IMR-90 (cell line): ENCODE data around the gene BMP5. TPM values are rescaled to one million over a fixed set of nuclear protein-coding genes. Genes with fewer than 3 reads are reported as not detected.
"Not testable (repeated sequence)": the region's sequence is repeated elsewhere in the genome, so short reads cannot be mapped to it uniquely, and the experiment has no call there.

Experiments
- ATAC-seq: fragments of 200-7000 bp; cut with Tn5 transposase; 2 replicates; pipeline ENCODE4 v1.9.1; 2020; ENCODE audit warnings: low read depth, mild to moderate bottlenecking, moderate library complexity
- BruUV-seq: library from RNA; stranded (reverse); fragments of 400-500 nt; replicated peaks from 2 replicates; lab custom pipeline; 2021; lab: Mats Ljungman, UMichigan
- CTCF ChIA-PET: fragments of 300-600 bp; formaldehyde crosslinking; extraction: SDS; loops from one replicate; lab custom pipeline; 2021; ENCODE audit warnings: antibody characterized with exemption; lab: Yijun Ruan, JAX
- POLR2A ChIA-PET: fragments of 300-600 bp; sonication (Branson Sonifier 250); formaldehyde crosslinking; loops from one replicate; lab custom pipeline; 2022; ENCODE audit warnings: antibody characterized with exemption; ENCODE audit not compliant: unreplicated experiment; lab: Charles Lee
- DNase-seq: peaks from one replicate; pipeline ENCODE4 v3.0.0; 2013
- H2AFZ ChIP-seq: replicated peaks from 2 replicates; pipeline ENCODE3; 2013; ENCODE audit warnings: low read length, mild to moderate bottlenecking; ENCODE audit not compliant: poor library complexity
- H2AK5ac ChIP-seq: 2 replicates; pipeline ENCODE4 v1.6.1; 2013; ENCODE audit warnings: low read depth, low read length, inconsistent platforms
- H2AK9ac ChIP-seq: replicated peaks from 2 replicates; pipeline ENCODE3; 2013; ENCODE audit warnings: mild to moderate bottlenecking, low read depth, low read length, moderate library complexity; ENCODE audit not compliant: poor library complexity
- H2BK120ac ChIP-seq: 2 replicates; pipeline ENCODE4 v1.6.1; 2013; ENCODE audit warnings: low read depth, low read length, inconsistent platforms
- H2BK15ac ChIP-seq: 3 replicates; pipeline ENCODE4 v1.6.1; 2013; ENCODE audit warnings: low read depth, low read length, inconsistent platforms
- H2BK20ac ChIP-seq: 2 replicates; pipeline ENCODE4 v1.6.1; 2013; ENCODE audit warnings: low read depth, mild to moderate bottlenecking, inconsistent platforms, low read length, moderate library complexity
- H2BK5ac ChIP-seq: 2 replicates; pipeline ENCODE4 v1.6.1; 2013; ENCODE audit warnings: mild to moderate bottlenecking, low read depth, low read length, inconsistent platforms; ENCODE audit not compliant: poor library complexity, severe bottlenecking
- H3K14ac ChIP-seq: replicated peaks from 2 replicates; pipeline ENCODE4 v1.6.1; 2013; ENCODE audit warnings: low read depth, low read length, inconsistent platforms
- H3K18ac ChIP-seq: 2 replicates; pipeline ENCODE4 v1.6.1; 2013; ENCODE audit warnings: low read depth, low read length, control low read depth
- H3K23ac ChIP-seq: 2 replicates; pipeline ENCODE4 v1.6.1; 2013; ENCODE audit warnings: low read depth, low read length, inconsistent platforms
- H3K27ac ChIP-seq: 2 replicates; pipeline ENCODE4 v1.5.1; 2013; ENCODE audit warnings: mild to moderate bottlenecking, control low read depth, low read length; ENCODE audit not compliant: insufficient read depth
- H3K27me3 ChIP-seq: 2 replicates; pipeline ENCODE4 v1.6.1; 2013; ENCODE audit warnings: low read length; ENCODE audit not compliant: control insufficient read depth, insufficient read depth
- H3K36me3 ChIP-seq: 2 replicates; pipeline ENCODE4 v1.6.1; 2013; ENCODE audit warnings: low read length, mixed read lengths; ENCODE audit not compliant: control insufficient read depth, insufficient read depth
- H3K4ac ChIP-seq: 2 replicates; pipeline ENCODE4 v1.6.1; 2013; ENCODE audit warnings: low read depth, low read length, inconsistent platforms
- H3K4me1 ChIP-seq: 2 replicates; pipeline ENCODE4 v1.6.1; 2013; ENCODE audit warnings: low read length, mixed read lengths; ENCODE audit not compliant: control insufficient read depth, insufficient read depth
- H3K4me2 ChIP-seq: 2 replicates; pipeline ENCODE4 v1.6.1; 2013; ENCODE audit warnings: low read depth, mild to moderate bottlenecking, control low read depth, low read length, moderate library complexity
- H3K4me3 ChIP-seq: 2 replicates; pipeline ENCODE4 v1.5.1; 2013; ENCODE audit warnings: low read depth, mild to moderate bottlenecking, control low read depth, low read length, moderate library complexity; ENCODE audit not compliant: insufficient read depth
- H3K56ac ChIP-seq: 2 replicates; pipeline ENCODE4 v1.6.1; 2013; ENCODE audit warnings: low read length, inconsistent platforms; ENCODE audit not compliant: insufficient read depth; ENCODE audit errors: extremely low read depth
- H3K79me1 ChIP-seq, 2 experiments: 2 replicates each; pipeline ENCODE4 v1.6.1; 2013; ENCODE audit warnings: low read length in 2 of 2, inconsistent platforms in 1 of 2, low read depth in 1 of 2
- H3K9ac ChIP-seq: 2 replicates; pipeline ENCODE4 v1.6.1; 2013; ENCODE audit warnings: low read depth, low read length, control low read depth
- H3K9me1 ChIP-seq: 2 replicates; pipeline ENCODE4 v1.6.1; 2013; ENCODE audit warnings: low read length, inconsistent platforms; ENCODE audit not compliant: insufficient read depth
- H3K9me3 ChIP-seq: 2 replicates; pipeline ENCODE4 v1.6.1; 2013; ENCODE audit warnings: low read length; ENCODE audit not compliant: control insufficient read depth, insufficient read depth
- H4K20me1 ChIP-seq: 2 replicates; pipeline ENCODE4 v1.6.1; 2013; ENCODE audit warnings: low read length, inconsistent platforms; ENCODE audit not compliant: insufficient read depth
- H4K5ac ChIP-seq: 2 replicates; pipeline ENCODE4 v1.6.1; 2013; ENCODE audit warnings: mild to moderate bottlenecking, low read depth, low read length, control low read depth
- H4K8ac ChIP-seq, 2 experiments: 2 replicates each; pipeline ENCODE4 v1.6.1; 2013; ENCODE audit warnings: low read depth in 2 of 2, low read length in 2 of 2, control low read depth in 1 of 2, inconsistent platforms in 1 of 2
- H4K91ac ChIP-seq: 2 replicates; pipeline ENCODE4 v1.6.1; 2013; ENCODE audit warnings: low read depth, low read length, inconsistent platforms; ENCODE audit not compliant: insufficient read depth
- WGBS, 2 experiments: methylation state at CpG; one replicate each; pipeline versions ENCODE4 v1.1.5 to v1.1.7; 2013; ENCODE audit warnings: missing lambda C conversion rate in 2 of 2; ENCODE audit not compliant: insufficient read length in 1 of 2; ENCODE audit errors: extremely low coverage in 2 of 2; 5-methylcytosine and 5-hydroxymethylcytosine counted together
- dilution Hi-C: fragments of 300-500 bp; cut with HindIII; formaldehyde crosslinking; loops from one replicate; pipeline ENCODE4 v1.14.3; 2018; ENCODE audit warnings: low sequenced_read_pairs; ENCODE audit not compliant: unreplicated experiment
- in situ Hi-C: fragments of 300-500 bp; cut with MboI; formaldehyde crosslinking; loops from 3 replicates; pipeline ENCODE4 v1.14.3; 2019; ENCODE audit warnings: low sequenced_read_pairs, inconsistent platforms, mixed read lengths
- intact Hi-C: fragments of 100-400 bp; cut with micrococcal nuclease; formaldehyde crosslinking; loops from 2 replicates; pipeline ENCODE4 v1.10.0; 2022
- polyA plus RNA-seq, 3 experiments: library from polyadenylated mRNA; depleted of rRNA; stranded (reverse); fragments of >200 nt; gene quantifications; 2 replicates each; pipeline ENCODE4 v1.2.3, GENCODE V29; 2012; ENCODE audit warnings: low replicate concordance in 1 of 3
- total RNA-seq: library from RNA; depleted of rRNA; stranded (reverse); fragments of >200 nt; gene quantifications from 2 replicates; pipeline ENCODE4 v1.2.3, GENCODE V29; 2012

BMP5 gene
- total and polyA plus RNA-seq, 2 of the 4 experiments (the other 2 are of a cell fraction) = under 0.01 to 0.02 TPM

DNA sequence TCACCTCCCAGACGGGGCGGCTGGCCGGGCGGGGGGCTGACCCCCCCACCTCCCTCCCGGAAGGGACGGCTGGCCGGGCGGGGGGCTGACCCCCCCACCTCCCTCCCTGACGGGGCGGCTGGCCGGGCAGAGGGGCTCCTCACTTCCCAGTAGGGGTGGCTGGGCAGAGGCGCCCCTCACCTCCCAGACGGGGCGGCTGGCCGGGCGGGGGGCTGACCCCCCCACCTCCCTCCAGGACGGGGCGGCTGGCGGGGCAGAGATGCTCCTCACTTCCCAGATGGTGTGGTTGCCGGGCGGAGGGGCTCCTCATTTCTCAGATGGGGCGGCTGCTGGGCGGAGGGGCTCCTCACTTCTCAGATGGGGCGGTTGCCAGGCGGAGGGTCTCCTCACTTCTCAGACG is 34.5 kb upstream of the BMP5 start:
- H3K18ac ChIP-seq, H3K23ac ChIP-seq, H4K20me1 ChIP-seq, H2AFZ ChIP-seq, H3K79me1 ChIP-seq, H3K4me1 ChIP-seq, H3K9me3 ChIP-seq, H2AK5ac ChIP-seq, H3K4ac ChIP-seq, dilution Hi-C loops, H2AK9ac ChIP-seq, H3K9ac ChIP-seq, H4K8ac ChIP-seq, ATAC-seq, H3K4me2 ChIP-seq, H2BK20ac ChIP-seq, H3K56ac ChIP-seq, H3K14ac ChIP-seq, BruUV-seq, H3K27me3 ChIP-seq, intact Hi-C loops, POLR2A ChIA-PET, H2BK5ac ChIP-seq, in situ Hi-C loops, H3K36me3 ChIP-seq, H3K4me3 ChIP-seq, H2BK15ac ChIP-seq, H2BK120ac ChIP-seq, CTCF ChIA-PET, H3K9me1 ChIP-seq, H4K5ac ChIP-seq, DNase-seq, H4K91ac ChIP-seq, H3K27ac ChIP-seq: not testable (repeated sequence)
- no CpG with 5 or more reads among the region's 26 CpGs for WGBS, 2 experiments
